A204.1 (cell line): ENCODE results near the gene CTH.
"Not testable (repeated sequence)": the region's sequence is repeated elsewhere in the genome, so short reads cannot be mapped to it uniquely, and the experiment has no call there.

Experiments used
- FAIRE-seq: peaks from 2 replicates; lab custom pipeline; 2012; peaks lifted over from hg19 to GRCh38; lab: Jason Lieb, UNC

CTH gene

DNA sequence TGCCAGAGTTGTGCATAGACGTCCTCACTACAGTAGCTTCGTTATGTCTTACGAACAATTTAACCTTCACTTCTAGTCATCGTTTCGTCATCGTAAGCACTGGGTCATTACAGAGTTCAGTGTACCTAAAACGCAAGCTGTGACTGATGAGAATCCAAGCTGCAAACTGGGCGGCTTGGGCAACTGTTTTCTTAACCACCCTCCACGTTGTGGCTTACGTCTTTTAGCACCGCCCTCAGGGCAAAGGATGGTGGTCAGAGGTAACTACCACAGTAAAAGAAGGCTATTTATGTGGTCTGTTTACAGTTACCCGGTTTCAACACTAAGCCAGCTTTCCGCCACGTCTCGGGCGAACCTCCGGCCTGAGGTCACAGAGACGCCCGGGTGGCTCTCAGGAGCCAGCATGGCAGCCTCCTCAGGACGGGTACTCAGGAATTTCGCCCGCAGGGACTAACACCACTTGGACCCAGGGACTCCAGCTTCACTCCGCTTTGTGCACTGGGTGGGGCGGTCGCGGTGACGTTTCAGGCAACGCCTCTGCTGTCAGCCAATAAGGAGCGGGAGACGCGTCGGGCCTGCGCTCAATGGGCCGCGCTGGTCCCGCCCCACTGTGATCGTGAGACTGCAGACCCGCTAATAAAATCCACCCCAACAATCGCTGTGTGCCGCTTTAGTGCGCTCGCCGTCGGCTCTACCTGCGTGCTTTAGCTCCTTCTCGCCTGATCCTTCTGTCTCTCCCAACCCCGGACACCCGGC is at the start of gene CTH:
Gene CTH, plus strand, starts transcription at position 665 of the 756 bp plus-strand sequence. CDS start 148 bp downstream, outside the sequence.
- peak; percentile 87 for FAIRE-seq

DNA sequence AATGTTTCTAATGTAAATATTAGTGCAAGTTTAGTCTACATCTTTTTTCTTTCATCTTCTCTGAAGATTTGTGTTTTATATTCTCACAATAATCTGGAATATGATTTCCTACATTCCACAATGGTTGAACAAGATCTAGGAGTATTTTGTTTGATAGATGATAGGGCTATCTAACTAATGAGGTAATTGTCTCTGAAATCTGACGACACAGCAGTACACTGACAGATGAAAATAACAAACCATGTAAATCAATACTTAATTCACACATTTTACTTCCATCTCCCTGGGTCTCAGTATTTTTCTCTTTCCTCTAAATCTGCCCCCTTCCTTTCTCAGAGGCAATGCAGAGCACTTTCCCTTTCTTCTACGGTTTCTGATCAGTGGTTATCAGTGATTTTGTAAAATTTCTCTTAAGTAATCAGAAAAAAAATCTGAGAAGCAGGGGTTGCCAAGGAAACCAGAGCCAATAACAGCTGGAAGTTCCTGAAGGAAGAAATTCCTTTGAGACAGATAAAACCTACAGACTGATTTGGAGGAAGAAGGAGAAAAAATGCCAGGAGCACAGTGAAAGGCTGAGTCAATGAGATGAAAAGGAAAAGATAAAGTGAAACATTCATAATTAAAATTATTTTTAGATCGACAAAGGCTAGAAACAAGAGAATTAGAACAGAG is 49.2 kb upstream of the CTH start:
- FAIRE-seq: no peak

DNA sequence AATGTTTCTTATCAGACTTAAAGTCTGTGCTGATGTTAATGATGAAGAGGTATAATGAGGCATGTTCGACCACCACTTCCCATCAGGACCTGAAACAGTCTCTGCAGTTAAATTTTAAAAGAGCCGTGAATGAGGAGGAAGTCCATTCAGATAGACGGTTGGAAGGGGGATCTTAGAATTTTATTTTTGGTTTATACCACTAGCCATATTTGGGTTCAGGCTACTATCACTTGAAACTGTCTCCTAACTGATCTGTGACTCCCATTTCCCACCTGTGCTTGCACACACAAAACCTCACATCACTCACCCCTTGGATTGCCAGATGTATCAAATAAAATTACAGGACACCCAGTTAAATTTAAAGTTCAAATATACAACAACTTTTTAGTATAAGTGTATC is 46.6 kb upstream of the CTH start:
- no peak for FAIRE-seq

DNA sequence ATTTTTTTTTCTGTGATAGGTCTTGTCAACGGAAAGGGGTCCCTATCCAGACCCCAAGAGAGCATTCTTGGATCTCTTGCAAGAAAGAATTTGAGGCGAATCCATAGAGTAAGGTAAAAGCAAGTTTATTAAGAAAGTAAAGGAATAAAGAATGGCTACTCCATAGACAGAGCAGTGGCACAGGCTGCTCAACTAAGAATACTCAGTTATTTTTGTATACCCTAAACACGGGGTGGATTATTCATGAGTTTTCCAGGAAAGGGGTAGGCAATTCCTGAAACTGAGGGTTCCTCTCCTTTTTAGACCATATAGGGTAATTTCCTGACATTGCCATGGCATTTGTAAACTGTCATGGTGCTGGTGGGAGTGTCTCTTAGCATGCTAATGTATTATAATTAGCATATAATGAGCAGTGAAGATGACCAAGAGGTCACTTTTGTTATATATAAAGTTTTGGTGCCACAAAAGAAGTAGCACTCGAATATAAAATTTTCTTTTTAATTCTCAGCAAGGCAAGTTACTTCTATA is 44.6 kb upstream of the CTH start:
- FAIRE-seq: not testable (repeated sequence)

DNA sequence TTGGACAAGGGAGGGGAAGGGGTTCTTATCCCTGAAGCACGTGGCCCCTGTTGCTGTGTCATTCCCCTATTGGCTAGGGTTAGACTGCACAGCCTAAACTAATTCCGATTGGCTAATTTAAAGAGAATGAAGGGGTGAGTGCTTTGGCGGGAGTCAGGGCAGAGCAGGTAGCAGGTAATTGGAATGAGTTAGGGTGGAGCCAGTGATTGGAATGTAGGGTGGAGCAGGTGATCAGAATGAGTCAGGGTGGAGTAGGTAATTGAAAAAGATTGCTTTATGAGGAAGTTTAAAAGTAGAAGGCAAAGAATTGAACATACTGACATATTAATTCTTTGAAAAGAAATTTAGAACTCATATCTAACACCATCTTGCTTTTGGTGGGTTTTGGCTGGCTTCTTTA is 44.1 kb upstream of the CTH start:
- FAIRE-seq: not testable (repeated sequence)

DNA sequence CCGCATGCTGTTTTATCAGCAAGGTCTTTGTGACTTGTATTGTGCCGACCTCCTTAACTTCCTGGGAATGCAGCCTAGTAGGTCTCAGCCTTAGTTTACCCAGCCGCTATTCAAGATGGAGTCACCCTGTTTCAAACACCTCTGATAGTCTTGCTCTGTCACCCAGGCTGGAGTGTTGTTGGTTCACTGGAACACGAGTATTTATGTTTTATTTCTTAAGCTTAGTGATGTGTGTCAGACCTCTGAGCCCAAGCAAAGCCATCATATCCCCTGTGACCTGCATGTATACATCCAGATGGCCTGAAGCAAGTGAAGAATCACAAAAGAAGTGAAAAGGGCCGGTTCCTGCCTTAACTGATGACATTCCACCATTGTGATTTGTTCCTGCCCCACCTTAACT is 43.7 kb upstream of the CTH start:
- not testable (repeated sequence) for FAIRE-seq

DNA sequence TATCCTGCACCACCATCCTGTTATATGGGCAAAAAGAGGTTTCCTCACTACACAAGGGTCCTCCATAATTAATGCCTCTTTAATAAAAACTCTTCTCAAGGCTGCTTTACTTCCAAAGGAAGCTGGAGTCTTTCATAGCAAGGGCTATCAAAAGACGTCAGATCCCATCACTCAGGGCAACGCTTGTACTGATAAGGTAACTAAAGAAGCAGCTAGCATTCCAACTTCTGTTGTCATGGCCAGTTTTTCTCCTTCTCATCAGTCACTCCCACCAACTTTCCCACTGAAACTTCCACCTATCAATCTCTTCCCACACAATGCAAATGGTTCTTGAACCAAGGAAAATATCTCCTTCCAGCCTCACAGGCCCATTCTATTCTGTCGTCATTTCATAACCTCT is 39.5 kb upstream of the CTH start:
- FAIRE-seq: not testable (repeated sequence)

DNA sequence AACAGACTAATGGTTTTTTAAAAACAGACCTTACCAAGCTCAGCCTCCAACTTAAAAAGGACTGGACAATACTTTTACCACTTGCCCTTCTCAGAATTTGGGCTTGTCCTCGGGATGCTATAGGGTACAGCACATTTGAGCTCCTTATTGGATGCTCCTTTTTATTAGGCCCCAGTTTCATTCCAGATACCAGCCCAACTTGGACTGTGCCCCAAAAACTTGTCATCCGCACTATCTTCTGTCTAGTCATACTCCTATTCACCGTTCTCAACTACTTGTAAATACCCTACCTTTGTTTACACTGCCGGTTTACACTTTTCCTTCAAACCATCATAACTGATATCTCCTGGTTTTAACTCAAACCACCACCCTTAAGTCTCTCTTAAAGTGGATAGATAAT is 38.6 kb upstream of the CTH start:
- FAIRE-seq: no peak

DNA sequence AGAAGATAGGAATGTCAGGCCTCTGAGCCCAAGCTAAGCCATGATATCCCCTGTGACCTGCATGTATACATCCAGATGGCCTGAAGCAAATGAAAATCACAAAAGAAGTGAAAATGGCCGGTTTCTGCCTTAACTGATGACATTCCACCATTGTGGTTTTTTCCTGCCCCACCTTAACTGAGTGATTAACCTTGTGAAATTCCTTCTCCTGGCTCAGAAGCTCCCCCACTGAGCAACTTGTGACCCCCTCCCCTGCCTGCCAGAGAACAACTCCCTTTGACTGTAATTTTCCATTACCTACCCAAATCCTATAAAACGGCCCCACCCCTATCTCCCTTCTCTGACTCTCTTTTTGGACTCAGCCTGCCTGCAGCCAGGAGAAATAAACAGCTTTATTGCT is 37.5 kb upstream of the CTH start:
- not testable (repeated sequence) for FAIRE-seq

DNA sequence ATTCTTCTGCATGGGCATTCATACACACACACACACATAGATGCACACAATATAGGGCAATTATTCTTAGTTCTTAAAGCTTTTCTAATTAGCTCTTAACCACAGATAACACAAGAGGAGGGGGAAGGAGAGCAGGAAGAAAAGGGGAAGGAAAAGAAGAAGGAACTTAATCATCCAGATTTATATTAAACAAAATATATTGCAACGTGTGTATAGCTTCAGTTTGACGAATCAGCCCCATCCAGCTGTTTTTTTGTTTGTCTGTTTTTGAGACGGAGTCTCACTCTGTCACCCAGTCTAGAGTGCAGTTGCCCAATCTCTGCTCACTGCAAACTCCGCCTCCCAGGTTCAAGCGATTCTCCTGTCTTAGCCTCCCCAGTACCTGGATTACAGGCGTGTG is 34.9 kb upstream of the CTH start:
- FAIRE-seq: no peak

DNA sequence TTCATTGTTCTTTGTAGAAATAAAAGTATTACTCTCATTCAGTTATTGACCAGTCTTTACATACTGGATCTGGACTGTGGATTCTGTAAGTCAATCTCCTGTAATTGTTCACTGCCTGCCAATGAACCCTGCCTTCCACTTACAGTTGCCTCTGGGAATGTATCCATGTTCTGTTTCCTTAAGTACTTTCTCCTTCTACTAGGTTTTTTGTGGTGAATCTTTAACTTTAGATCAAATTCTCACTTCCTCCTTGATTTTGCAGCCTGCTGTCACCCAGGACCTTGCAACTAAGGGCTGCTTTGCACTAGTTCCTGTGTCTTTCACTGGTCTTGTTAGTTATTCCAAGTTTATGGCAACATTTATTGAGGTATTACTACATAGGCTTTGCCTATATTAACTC is 28.4 kb upstream of the CTH start:
- FAIRE-seq: no peak

DNA sequence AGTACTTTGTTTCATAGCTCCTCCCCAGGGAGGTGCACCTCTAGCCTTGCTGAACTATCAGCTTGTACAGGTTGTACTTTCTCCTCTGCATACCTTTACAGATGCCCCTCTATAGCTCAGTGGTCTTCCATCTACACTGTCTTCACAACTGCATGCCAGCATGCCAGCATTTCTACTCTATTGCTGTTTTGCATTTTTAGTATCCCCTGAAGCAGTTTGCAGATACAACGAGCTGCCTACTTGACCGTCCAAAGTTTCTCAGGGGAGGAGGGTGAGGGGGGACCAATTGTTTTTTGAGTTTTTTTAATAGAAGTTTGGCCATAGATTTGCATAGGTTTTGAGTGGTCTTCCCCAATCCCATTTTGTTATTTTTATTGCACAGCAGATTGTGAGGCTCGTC is 27.6 kb upstream of the CTH start:
- no peak for FAIRE-seq

DNA sequence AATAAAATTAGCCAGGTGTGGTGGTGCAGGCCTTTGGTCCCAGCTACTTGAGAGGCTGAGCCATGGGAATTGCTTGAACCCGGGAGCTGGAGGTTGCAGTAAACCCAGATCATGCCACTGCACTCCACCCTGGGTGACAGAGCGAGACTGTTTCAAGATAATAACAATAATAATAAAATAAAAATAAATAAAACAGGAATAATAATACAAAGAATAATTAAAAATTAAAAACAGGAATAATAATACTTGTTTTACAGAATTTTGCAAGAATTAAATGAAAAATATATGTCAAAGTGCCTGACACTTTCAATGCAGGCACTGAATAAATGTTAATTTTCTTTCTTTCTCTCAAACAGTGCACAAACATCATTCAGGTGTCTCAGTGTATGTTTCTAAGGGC is 26.5 kb upstream of the CTH start:
- no peak for FAIRE-seq

DNA sequence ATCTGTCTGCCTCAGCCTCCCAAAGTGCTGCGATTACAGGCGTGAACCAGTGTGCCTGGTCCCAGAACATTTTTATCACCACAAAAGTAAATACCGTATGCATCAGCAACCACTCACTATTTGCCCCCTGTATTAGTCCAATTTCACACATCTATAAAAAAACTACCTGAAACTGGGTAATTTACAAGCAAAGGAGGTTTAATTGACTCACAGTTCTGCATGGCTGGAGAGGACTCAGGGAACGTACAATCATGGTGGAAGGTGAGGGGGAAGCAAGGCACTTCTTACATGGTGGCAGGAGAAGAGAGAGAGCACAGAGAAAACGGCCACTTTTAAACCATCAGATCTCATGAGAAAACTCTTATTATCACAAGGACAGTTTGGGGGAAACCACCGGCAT is 25.6 kb upstream of the CTH start:
- no peak for FAIRE-seq

DNA sequence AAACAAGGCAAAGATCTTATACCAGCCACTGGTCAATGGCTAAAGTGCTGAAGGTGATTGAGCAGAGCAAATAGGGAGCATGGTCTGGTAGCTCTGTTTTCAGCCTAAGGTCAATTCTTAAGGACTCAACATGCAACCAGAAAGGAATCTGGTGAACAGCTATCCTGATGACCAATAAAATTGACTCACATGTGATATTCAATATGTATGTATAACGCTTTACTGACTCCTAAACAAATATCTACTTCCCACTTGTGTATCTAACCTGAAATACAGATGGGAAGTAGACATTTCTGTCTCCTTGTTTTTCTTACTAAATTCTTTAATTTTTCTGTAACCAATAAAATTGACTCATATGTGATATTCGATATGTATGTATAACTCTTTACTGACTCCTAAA is 24.9 kb upstream of the CTH start:
- FAIRE-seq: no peak

DNA sequence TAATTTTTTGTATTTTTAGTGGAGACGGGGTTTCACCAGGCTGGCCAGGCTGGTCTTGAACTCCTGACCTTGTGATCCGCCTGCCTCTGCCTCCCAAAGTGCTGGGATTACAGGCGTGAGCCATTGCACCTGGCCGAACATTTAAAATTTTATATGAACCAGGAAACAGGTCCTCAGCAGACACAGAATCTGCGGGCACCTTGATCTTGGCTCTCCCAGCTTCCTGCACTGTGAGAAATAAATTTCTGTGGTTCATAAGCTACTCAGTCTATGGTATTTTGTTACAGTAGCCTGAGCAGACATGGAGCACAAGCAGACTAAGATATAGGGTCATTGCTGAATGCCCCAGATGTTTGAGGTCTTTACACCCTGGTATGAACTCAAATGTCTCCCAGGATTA is 23.6 kb upstream of the CTH start:
- FAIRE-seq: no peak

DNA sequence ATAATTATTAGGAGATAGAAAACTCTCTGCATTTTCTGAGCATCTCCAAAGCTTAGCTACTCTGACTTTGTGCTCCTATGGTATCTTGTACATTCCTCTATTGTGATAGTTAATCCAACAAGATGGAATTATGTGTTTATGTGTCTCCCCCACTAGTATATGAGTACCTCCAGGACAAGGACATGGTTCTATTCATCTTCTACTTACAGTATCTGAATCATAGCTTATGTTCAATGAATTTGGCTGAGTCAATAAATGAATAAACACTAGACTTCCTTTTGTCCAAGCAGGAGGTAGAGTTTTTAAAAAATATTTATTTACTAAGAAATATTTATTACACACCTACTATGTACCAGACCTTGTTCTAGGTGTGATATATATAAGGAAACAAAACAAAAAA is 18.4 kb upstream of the CTH start:
- no peak for FAIRE-seq

DNA sequence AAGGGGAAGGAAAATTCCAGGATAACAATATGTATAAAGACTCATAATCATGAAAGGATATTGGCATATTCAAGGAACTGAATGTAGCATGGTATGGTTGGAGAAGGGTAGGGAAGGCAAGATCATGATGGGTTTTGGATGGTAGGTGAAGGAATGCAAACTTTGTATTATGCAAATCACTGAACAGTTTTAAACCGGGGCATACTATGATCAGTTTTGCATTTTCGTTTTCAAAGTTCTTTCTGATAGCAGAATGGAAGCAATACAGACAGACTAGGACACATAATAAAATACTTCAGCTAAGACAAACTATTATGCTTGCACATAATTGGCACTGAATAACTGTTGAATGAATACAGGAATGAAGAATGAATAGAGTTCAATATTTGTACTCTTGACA is 14.5 kb upstream of the CTH start:
- FAIRE-seq: no peak

DNA sequence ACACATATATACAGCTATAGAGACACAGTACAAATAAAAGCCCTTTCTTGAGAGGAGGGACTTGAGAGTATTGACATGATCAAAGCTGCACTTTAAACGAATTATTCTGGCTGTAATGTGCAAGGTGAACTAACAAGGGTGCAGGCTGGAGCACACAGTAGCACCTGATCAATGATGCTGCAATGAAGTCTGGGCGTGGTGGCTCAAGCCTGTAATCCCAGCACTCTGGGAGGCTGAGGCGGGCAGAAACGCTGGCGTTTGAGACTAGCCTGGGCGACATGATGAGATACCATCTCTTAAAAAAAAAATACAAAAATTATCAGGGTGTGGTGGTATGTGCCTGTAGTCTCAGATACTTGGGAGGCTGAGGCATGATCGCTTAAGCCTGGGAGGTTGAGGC is 14.1 kb upstream of the CTH start:
- no peak for FAIRE-seq

DNA sequence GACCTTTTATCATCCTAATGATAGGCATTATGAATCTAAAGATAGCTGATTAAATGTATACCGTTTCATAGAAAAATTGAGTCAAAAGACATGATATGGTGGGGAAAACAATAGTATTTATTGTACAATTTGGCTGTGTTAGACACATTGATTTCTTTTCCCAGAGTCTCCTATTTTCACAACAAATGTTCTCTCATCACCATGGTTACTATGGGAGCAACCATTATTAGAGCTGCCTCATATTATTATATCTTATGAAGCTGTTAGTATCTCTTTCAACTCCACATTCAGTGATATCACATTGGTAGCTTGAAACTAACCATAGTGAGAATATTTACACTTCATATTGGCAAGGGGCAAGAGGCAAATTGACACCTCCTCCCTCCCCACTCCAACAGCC is 10.7 kb upstream of the CTH start:
- no peak for FAIRE-seq

DNA sequence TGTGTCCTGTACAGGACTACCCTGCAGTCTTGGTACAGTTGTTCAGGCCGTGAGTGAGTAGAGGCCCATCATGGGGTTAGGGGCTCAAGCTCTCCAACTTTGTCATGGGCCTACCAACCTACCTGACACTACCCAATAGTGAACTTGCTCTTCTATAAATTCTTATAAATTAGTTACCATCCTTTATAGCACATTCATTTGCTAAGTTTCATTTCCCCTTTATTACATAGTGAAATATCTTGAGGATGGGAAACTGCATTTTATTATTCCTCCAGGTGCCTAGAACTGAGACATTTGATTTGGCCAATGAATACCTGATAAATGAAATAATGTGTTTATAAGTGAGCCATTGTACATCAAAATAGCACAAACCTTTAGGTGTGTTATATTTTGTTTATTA is 9.1 kb upstream of the CTH start:
- no peak for FAIRE-seq

DNA sequence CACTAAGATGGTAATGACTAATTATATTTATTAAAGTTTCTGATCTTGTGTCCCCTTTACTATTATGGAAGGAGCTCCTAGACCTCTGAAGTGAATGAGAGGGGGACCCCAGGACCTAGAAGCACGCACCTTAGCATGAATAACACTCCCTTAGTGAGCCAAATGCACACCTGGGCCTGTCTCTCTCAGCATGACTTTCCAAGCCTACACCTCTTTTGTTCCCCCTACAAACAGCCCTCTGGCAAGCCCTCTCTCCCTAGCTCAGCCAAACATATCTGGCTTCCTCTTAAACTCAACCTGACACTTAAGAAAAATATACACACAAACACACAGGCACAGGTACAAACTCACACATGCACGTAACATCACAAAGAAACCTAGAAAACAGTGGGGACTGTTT is 7.3 kb upstream of the CTH start:
- FAIRE-seq: no peak

DNA sequence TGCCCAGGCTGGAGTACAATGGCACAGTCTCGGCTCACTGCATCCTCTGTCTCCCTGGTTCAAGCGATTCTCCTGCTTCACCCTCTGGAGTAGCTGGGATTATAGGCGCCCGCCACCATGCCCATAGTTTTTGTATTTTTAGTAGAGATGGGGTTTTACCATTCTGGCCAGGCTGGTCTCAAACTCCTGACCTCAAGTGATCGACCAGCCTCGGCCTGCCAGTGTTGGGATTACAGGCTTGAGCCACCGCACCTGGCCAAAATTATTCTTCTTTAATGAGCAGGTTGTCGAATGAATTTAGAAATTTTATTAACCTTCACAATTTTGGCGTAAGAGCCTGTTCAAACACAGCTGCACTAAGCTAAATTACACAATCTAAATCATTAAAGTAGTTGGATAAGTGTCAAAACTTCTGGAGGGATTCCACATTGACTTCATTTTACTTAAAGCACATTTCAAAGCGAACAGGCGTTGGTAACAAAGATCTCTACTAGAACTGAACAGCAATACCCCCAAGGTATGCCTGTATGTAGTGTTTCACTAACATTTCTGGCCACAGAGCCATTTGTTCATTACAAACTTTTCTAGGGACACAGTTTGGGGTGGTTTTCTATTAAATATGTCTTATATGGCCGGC is 5.2 kb upstream of the CTH start:
- no peak for FAIRE-seq
